SU-DHL-6 (cell line): ENCODE measurements around the gene IGFL3.

Experiments
- H2AFZ ChIP-seq: fragments of 200-600 bp; sonication (generic); 2 replicates; pipeline ENCODE4 v1.6.1; 2014; ENCODE audit warnings: low read depth, mild to moderate bottlenecking, moderate library complexity, mixed read lengths, antibody characterized with exemption, low read length; ENCODE audit not compliant: severe bottlenecking
- H3F3A ChIP-seq: fragments of 200-600 bp; shearing (Covaris generic); 2 replicates; pipeline ENCODE4 v1.6.0; 2016; ENCODE audit warnings: antibody characterized with exemption, mild to moderate bottlenecking; ENCODE audit not compliant: insufficient read depth
- H3K27ac ChIP-seq: fragments of 200-600 bp; sonication (generic); 2 replicates; pipeline ENCODE4 v1.5.1; 2016; ENCODE audit warnings: low read depth, mild to moderate bottlenecking, low read length, moderate library complexity, mixed read lengths
- H3K27me3 ChIP-seq: fragments of 200-600 bp; sonication (generic), shearing (Covaris generic); 2 replicates; pipeline ENCODE4 v1.6.0; 2014; ENCODE audit warnings: mild to moderate bottlenecking, low read length
- H3K36me3 ChIP-seq: fragments of 200-600 bp; sonication (generic); 2 replicates; pipeline ENCODE4 v1.6.1; 2014; ENCODE audit warnings: mild to moderate bottlenecking, low read length, mixed read lengths
- H3K4me2 ChIP-seq: fragments of 300-600, 200-600 bp; shearing (Covaris generic), sonication (generic); 2 replicates; pipeline ENCODE4 v1.6.0; 2014; ENCODE audit warnings: low read length, low read depth, mild to moderate bottlenecking; ENCODE audit not compliant: poor library complexity, severe bottlenecking
- H3K4me3 ChIP-seq: fragments of 200-600 bp; sonication (generic); 2 replicates; pipeline ENCODE4 v1.5.1; 2014; ENCODE audit warnings: antibody characterized with exemption, low read length, mild to moderate bottlenecking, mixed read lengths; ENCODE audit not compliant: insufficient read depth, poor library complexity, severe bottlenecking
- H3K79me2 ChIP-seq: fragments of 200-600 bp; sonication (generic); 2 replicates; pipeline ENCODE4 v1.6.1; 2014; ENCODE audit warnings: mild to moderate bottlenecking, low read length, moderate library complexity; ENCODE audit not compliant: insufficient read depth
- H3K9ac ChIP-seq: fragments of 200-600 bp; sonication (generic); 2 replicates; pipeline ENCODE4 v1.7.0; 2014; ENCODE audit warnings: mild to moderate bottlenecking, low read length
- H3K9me2 ChIP-seq: fragments of 200-600 bp; sonication (generic); replicated peaks from 2 replicates; pipeline ENCODE4 v1.6.1; 2014; ENCODE audit warnings: low read length; ENCODE audit not compliant: insufficient read depth
- H3K9me3 ChIP-seq: fragments of 200-600 bp; sonication (generic); 2 replicates; pipeline ENCODE4 v1.6.1; 2014; ENCODE audit warnings: low read length, mixed read lengths; ENCODE audit not compliant: insufficient read depth
- H4K20me1 ChIP-seq: fragments of 200-600 bp; sonication (generic); 2 replicates; pipeline ENCODE4 v1.6.1; 2014; ENCODE audit warnings: low read depth, mild to moderate bottlenecking, antibody characterized with exemption, low read length, moderate library complexity, mixed read lengths
- EZH2phosphoT487 ChIP-seq: fragments of 200-600 bp; sonication (generic), shearing (Covaris generic); conservative IDR thresholded peaks from 2 replicates; pipeline ENCODE4 v1.6.1; 2018; ENCODE audit warnings: mild to moderate bottlenecking, antibody characterized with exemption, low read length, moderate library complexity, mixed read lengths
- TF ChIP-seq, protein P1 (sequence below): fragments of 200-600 bp; sonication (generic); IDR thresholded peaks from one replicate; pipeline ENCODE4 v1.5.1; 2017; ENCODE audit warnings: antibody characterized with exemption, mild to moderate bottlenecking, low read length, moderate library complexity; ENCODE audit not compliant: insufficient read depth, poor library complexity, severe bottlenecking

IGFL3 gene

DNA sequence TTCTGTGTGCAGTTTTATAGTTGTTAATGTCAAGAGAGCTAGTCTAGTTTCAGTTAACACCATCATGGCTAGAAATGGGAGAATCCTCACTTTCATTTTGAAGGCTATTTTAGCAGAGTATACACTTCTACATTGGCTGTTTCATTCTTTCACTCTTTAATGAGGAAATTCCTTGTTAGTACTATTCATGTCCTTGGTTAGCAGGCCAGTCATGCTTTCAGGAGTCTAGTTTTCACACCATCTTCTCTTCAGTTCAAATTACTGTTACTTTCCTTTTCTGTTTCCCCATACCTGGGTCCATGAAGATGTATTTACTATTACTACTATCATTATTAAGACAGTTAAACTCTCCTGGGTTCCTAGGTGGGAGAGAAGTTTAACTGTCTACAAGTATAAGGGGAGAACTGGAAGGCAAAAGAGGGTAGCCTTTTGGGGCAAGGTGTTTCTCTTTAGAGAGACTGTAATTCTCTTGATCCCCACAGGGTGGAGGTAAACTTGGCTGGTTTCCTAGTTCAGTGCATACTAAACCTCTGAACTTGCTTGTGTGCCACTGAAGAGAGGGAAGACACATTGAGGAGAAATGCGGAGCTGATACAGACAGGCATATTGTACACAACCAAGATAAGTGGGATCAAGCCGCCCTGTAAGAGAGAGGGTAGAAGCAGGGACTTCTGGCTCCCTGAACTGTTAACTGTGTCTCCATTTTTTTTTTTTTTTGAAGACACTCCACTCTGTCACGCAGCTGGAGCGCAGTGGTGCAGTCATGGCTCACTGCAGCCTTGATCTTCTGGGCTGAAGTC lies 42.4 kb downstream of the IGFL3 start:
- Histone ChIP-seq H3K4me2 (no peak overlapping the region), H3F3A (no peaks in the 10 kb centered on the region), H3K27me3 (no peaks in the 10 kb centered on the region), H3K4me3 (no peak overlapping the region), H3K9me2 (no peaks in the 10 kb centered on the region), H3K79me2 (no peaks in the 10 kb centered on the region), H4K20me1 (no peaks in the 10 kb centered on the region), H3K36me3 (no peaks in the 10 kb centered on the region), H3K27ac (no peak overlapping the region), H3K9me3 (no peaks in the 10 kb centered on the region), H2AFZ (no peak overlapping the region), H3K9ac (no peak overlapping the region)
- no peak for TF ChIP-seq EZH2phosphoT487
- TF ChIP-seq, protein P1, sequence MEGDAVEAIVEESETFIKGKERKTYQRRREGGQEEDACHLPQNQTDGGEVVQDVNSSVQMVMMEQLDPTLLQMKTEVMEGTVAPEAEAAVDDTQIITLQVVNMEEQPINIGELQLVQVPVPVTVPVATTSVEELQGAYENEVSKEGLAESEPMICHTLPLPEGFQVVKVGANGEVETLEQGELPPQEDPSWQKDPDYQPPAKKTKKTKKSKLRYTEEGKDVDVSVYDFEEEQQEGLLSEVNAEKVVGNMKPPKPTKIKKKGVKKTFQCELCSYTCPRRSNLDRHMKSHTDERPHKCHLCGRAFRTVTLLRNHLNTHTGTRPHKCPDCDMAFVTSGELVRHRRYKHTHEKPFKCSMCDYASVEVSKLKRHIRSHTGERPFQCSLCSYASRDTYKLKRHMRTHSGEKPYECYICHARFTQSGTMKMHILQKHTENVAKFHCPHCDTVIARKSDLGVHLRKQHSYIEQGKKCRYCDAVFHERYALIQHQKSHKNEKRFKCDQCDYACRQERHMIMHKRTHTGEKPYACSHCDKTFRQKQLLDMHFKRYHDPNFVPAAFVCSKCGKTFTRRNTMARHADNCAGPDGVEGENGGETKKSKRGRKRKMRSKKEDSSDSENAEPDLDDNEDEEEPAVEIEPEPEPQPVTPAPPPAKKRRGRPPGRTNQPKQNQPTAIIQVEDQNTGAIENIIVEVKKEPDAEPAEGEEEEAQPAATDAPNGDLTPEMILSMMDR: peak; percentile 48

DNA sequence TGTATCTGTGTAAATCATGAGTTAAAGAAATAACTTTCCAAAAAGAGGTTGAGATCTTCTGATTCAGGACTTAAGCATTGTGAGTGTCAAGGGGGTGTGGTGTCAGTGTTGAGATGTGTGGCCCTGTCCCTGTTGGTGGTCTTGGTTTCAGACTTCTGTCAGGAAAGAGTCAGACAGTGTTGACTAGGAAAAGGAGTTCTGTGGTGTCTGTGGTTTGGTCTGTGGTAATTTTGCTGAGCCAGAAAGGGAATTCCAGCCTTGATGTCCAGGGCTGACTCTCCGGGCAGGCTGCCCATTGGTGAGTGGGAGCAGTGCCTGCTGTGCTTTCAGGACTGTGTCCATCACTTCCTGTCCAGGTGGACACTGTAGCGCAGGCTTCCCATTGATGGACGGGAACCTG lies 43.9 kb downstream of the IGFL3 start:
- TF ChIP-seq, protein P1: no peak
- no peak for TF ChIP-seq EZH2phosphoT487
- H3K4me2 ChIP-seq: no peak overlapping the region
- no peaks in the 10 kb centered on the region for H4K20me1 ChIP-seq
- H3K9me2 ChIP-seq: no peaks in the 10 kb centered on the region
- no peaks in the 10 kb centered on the region for H3F3A ChIP-seq
- H3K4me3 ChIP-seq: no peak overlapping the region
- no peak overlapping the region for H2AFZ ChIP-seq
- no peak overlapping the region for H3K9ac ChIP-seq
- H3K79me2 ChIP-seq: no peaks in the 10 kb centered on the region
- no peak overlapping the region for H3K27ac ChIP-seq
- no peaks in the 10 kb centered on the region for H3K9me3 ChIP-seq
- no peaks in the 10 kb centered on the region for H3K27me3 ChIP-seq
- no peaks in the 10 kb centered on the region for H3K36me3 ChIP-seq

DNA sequence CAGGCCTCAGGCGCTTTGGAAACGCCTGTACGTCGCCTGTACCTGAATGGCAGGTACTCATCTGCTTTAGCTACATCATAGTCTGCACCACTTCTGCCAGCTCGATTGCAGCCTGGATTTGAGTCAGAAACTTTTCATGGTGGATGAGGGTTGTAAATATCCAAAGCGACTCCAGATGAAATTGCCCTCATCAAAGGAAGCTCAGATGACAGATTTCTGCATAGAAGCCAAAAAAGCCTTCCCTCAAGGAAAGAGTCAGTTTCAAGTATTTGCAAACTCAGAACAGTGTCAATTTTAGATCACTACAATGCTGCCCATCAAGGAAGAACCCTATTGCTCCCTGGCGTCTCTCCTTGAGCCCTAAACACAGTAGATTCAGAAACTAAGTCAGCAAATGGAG lies 44.9 kb downstream of the IGFL3 start:
- H3K4me2 ChIP-seq: no peak overlapping the region
- H3K27me3 ChIP-seq: no peaks in the 10 kb centered on the region
- no peak overlapping the region for H3K27ac ChIP-seq
- no peak overlapping the region for H3K4me3 ChIP-seq
- no peaks in the 10 kb centered on the region for H3K79me2 ChIP-seq
- no peaks in the 10 kb centered on the region for H3F3A ChIP-seq
- no peaks in the 10 kb centered on the region for H3K36me3 ChIP-seq
- no peak for TF ChIP-seq EZH2phosphoT487
- TF ChIP-seq, protein P1: no peak
- H3K9me2 ChIP-seq: no peaks in the 10 kb centered on the region
- H3K9ac ChIP-seq: no peak overlapping the region
- H2AFZ ChIP-seq: no peak overlapping the region
- no peaks in the 10 kb centered on the region for H4K20me1 ChIP-seq
- no peaks in the 10 kb centered on the region for H3K9me3 ChIP-seq
